GM12865 (cell line): ENCODE results near the gene DMAP1.
A peak's percentile ranks its signal among the peaks of the same experiment; 100 is the strongest.

ENCODE experiments used
- DNase-seq: peaks from one replicate; pipeline ENCODE4 v3.0.0; 2010; ENCODE audit warnings: low read depth
- H3K4me3 ChIP-seq: 2 replicates; pipeline ENCODE4 v1.5.1; 2011; ENCODE audit warnings: mild to moderate bottlenecking, low read depth, low read length, control low read depth
- CTCF ChIP-seq: IDR thresholded peaks from 2 replicates; pipeline ENCODE4 v1.5.1; 2011; ENCODE audit warnings: low read length, control low read depth, low read depth, inconsistent platforms; ENCODE audit not compliant: insufficient read depth; ENCODE audit errors: missing control alignments

DMAP1 gene

GRCh38 chr1:44210595-44210994 lies 2.7 kb upstream of the DMAP1 start:
- no peak for TF ChIP-seq CTCF
- DNase-seq: no peak
- H3K4me3 ChIP-seq: no peak overlapping the region

GRCh38 chr1:44212355-44213221 lies 683 bp upstream of the DMAP1 start:
- DNase-seq: peak; percentile 64
- TF ChIP-seq CTCF: no peak
- peak overlapping the region; percentile 97 for H3K4me3 ChIP-seq

- peak; percentile 93 for TF ChIP-seq CTCF
- no peak overlapping the region for H3K4me3 ChIP-seq
- peak; percentile 75 for DNase-seq
Measured at GRCh38 chr1:44217809-44218410, 4.6 kb downstream of the DMAP1 start.

- no peak for TF ChIP-seq CTCF
- no peak for DNase-seq
- H3K4me3 ChIP-seq: no peak overlapping the region
Measured at GRCh38 chr1:44218503-44219300, 5.4 kb downstream of the DMAP1 start.

GRCh38 chr1:44219301-44219626 lies 6.0 kb downstream of the DMAP1 start:
- H3K4me3 ChIP-seq: no peak overlapping the region
- DNase-seq: no peak
- no peak for TF ChIP-seq CTCF

GRCh38 chr1:44220001-44220751 lies 6.9 kb downstream of the DMAP1 start:
- no peak overlapping the region for H3K4me3 ChIP-seq
- no peak for DNase-seq
- TF ChIP-seq CTCF: no peak
